Spleen (tissue), 11 donors: ENCODE measurements around the gene DTL. TPM values are rescaled to one million over a fixed set of nuclear protein-coding genes. Genes with fewer than 3 reads are reported as not detected.
"Not testable (repeated sequence)": the region's sequence is repeated elsewhere in the genome, so short reads cannot be mapped to it uniquely, and the experiment has no call there.

Source experiments
- DNase-seq: peaks from one replicate; pipeline ENCODE4 v3.0.0-alpha.2; 2020
- H3K27ac ChIP-seq, 8 donors: fragments of 200-600 bp; sonication (generic) in 7 of 8; 1 replicate in 4 of 8; 2 replicates in 4 of 8; pipeline versions ENCODE4 v1.5.0 to v1.8.0; 2016 to 2021; ENCODE audit warnings: inconsistent platforms in 4 of 8, mild to moderate bottlenecking in 4 of 8, moderate library complexity in 1 of 8
- H3K27me3 ChIP-seq, 7 donors: fragments of 200-600 bp; sonication (generic) in 6 of 7; replicated peaks in 1 of 7; 1 replicate in 4 of 7; 2 replicates in 3 of 7; pipeline versions ENCODE4 v1.5.0 to v1.8.0; 2016 to 2021; ENCODE audit warnings: inconsistent platforms in 3 of 7, mild to moderate bottlenecking in 1 of 7
- H3K36me3 ChIP-seq, 6 donors: fragments of 200-600 bp; sonication (generic) in 5 of 6; 1 replicate in 4 of 6; 2 replicates in 2 of 6; pipeline versions ENCODE4 v1.5.0 to v1.8.0; 2016 to 2021; ENCODE audit warnings: inconsistent platforms in 2 of 6
- H3K4me1 ChIP-seq, 6 donors: fragments of 200-600 bp; sonication (generic) in 5 of 6; 1 replicate in 3 of 6; 2 replicates in 3 of 6; pipeline versions ENCODE4 v1.5.0 to v1.8.0; 2016 to 2021; ENCODE audit warnings: inconsistent platforms in 3 of 6
- H3K4me3 ChIP-seq, 8 donors: fragments of 200-600 bp; sonication (generic) in 7 of 8; 1 replicate in 4 of 8; 2 replicates in 4 of 8; pipeline versions ENCODE4 v1.5.0 to v1.8.0; 2016 to 2021; ENCODE audit warnings: inconsistent platforms in 4 of 8, mild to moderate bottlenecking in 4 of 8, moderate library complexity in 2 of 8
- H3K9me3 ChIP-seq, 8 donors: fragments of 200-600 bp; sonication (generic) in 7 of 8; 1 replicate in 4 of 8; 2 replicates in 4 of 8; pipeline versions ENCODE4 v1.5.0 to v1.8.0; 2016 to 2021; ENCODE audit warnings: inconsistent platforms in 4 of 8
- POLR2A ChIP-seq, 3 donors: fragments of 450-650 bp; IDR thresholded peaks; one replicate each; pipeline ENCODE4 v1.5.1; 2017; ENCODE audit warnings: antibody characterized with exemption in 3 of 3, mild to moderate bottlenecking in 1 of 3
- POLR2AphosphoS5 ChIP-seq, 3 donors: sonication (generic); formaldehyde crosslinking; IDR thresholded peaks; one replicate each; pipeline ENCODE4 v1.5.1; 2017; ENCODE audit warnings: antibody characterized with exemption in 3 of 3
- WGBS, 5 donors: extraction: QIAGEN DNeasy Blood & Tissue Kit in 3 of 5; methylation state at CpG; one replicate each; pipeline versions ENCODE4 v1.1.5 to v1.1.7; 2013 to 2018; 5-methylcytosine and 5-hydroxymethylcytosine counted together
- intact Hi-C: fragments of 100-400 bp; cut with DNase I; formaldehyde crosslinking; loops from one replicate; pipeline ENCODE4 v1.15.0; 2023; ENCODE audit warnings: low total_unique reads
- polyA plus RNA-seq, 3 donors: library from polyadenylated mRNA; stranded (reverse); fragments of 200-250 nt; gene quantifications; one replicate each; pipeline ENCODE4 v1.2.1, GENCODE V29; 2013
- total RNA-seq, 7 donors: library from RNA; depleted of rRNA in 3 of 7; stranded (reverse); fragments of >200 nt in 3 of 7; fragmentation: NEBNext Ultra II Directional in 4 of 7; extraction: Animal tissue kit (Norgen Biotek cat#: 25700) in 4 of 7; gene quantifications; one replicate each; pipeline versions ENCODE4 v1.1.0 to v1.2.1, GENCODE V29; 2016 to 2021
- TF ChIP-seq, protein P1 (sequence below), 11 experiments: fragments of 200-600 bp in 7 of 11; fragments of 450-650 bp in 4 of 11; sonication (generic) in 4 of 11; IDR thresholded peaks in 8 of 11; conservative IDR thresholded peaks in 3 of 11; 1 replicate in 7 of 11; 2 replicates in 4 of 11; pipeline versions ENCODE4 v1.4.0 to v1.8.0; 2016 to 2021; ENCODE audit warnings: antibody characterized with exemption in 11 of 11, inconsistent platforms in 4 of 11, mild to moderate bottlenecking in 1 of 11
- donor health status: healthy with polysubstance abuse.
- donor health status: DM: no; HTN: no; CAD: no; lungs with moderate emphysema.
- donor health status: DM: no; HTN: no; CAD: no.
- donor health status: Bipolar disorder and iron deficiency.
- donor health status: healthy.
- donor health status: DM: no; HTN: no; CAD: no.
- donor health status: DM: yes; HTN: yes; CAD: no.

DTL gene
- total and polyA plus RNA-seq, 10 donors: 0.76 to 15.7 (median 9.2) TPM

DNA sequence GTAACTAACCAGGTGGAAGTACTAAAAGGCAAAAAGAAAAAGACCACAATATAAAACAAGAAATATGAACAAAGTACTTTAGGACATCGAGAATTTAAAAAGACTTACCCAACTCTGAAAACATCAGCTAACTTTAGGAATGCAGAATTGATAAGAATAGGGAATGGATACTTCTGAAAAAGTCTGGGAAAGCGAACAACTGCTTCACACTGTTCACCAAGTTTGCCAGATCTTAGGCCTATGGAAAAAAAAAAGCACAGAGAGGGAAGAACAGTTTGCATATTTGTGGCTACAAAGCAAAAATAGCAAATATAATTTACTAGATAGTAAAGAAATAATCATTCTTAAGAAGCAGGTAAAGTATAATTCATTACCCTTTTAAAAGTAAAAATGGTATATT, 14.6 kb upstream of the DTL start:
- Histone ChIP-seq H3K9me3 (peaks cover 0 to 11% (median 7%) of the 10 kb centered on the region in 8 donors), H3K4me3 (no peak overlapping the region), H3K27ac (no peak overlapping the region), H3K4me1 (no peaks in the 10 kb centered on the region), H3K36me3 (peaks cover 0 to 32% (median 5%) of the 10 kb centered on the region in 6 donors), H3K27me3 (no peaks in the 10 kb centered on the region)
- no peak for DNase-seq
- TF ChIP-seq, protein P1, sequence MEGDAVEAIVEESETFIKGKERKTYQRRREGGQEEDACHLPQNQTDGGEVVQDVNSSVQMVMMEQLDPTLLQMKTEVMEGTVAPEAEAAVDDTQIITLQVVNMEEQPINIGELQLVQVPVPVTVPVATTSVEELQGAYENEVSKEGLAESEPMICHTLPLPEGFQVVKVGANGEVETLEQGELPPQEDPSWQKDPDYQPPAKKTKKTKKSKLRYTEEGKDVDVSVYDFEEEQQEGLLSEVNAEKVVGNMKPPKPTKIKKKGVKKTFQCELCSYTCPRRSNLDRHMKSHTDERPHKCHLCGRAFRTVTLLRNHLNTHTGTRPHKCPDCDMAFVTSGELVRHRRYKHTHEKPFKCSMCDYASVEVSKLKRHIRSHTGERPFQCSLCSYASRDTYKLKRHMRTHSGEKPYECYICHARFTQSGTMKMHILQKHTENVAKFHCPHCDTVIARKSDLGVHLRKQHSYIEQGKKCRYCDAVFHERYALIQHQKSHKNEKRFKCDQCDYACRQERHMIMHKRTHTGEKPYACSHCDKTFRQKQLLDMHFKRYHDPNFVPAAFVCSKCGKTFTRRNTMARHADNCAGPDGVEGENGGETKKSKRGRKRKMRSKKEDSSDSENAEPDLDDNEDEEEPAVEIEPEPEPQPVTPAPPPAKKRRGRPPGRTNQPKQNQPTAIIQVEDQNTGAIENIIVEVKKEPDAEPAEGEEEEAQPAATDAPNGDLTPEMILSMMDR (IDR thresholded peaks at IDR 0.05 in 8 of 11, conservative IDR thresholded peaks at IDR 0.05 in 3 of 11): no peak
- TF ChIP-seq POLR2A (IDR thresholded peaks at IDR 0.05) (no peak), POLR2AphosphoS5 (IDR thresholded peaks at IDR 0.05) (no peak)
- 94 to 99% (median 95%) methylated on average over 2 of the region's 2 CpGs for WGBS, 5 donors
- intact Hi-C loops: loop anchor here (10.0 kb wide), 1 partner anchor 316 kb away; no protein-coding TSS in a partner anchor

DNA sequence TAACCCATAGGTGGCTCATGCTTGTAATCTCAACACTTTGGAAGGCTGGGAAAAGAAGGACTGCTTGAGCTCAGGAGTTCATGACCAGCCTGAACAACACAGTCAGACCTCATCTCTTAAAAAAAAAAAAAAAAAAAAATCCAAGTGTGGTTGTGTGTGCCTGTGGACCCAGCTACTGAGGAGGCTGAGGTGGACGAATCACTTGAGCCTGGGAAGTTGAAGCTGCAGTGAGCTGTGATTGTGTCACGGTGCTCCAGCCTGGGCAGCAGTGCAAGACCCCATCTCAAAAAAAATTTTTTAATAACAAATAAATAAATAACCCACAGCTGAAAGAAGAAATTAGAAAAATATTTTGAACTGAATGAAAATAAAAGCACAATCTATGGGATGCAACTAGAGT, 14.0 kb upstream of the DTL start:
- DNase-seq: no peak
- peaks cover 0 to 28% (median 3%) of the 10 kb centered on the region in 6 donors for H3K36me3 ChIP-seq
- H3K9me3 ChIP-seq: peaks cover 0 to 11% (median 7%) of the 10 kb centered on the region in 8 donors
- H3K27me3 ChIP-seq: no peaks in the 10 kb centered on the region
- no peak overlapping the region for H3K4me3 ChIP-seq
- 80 to 96% (median 95%) methylated on average over 2 of the region's 2 CpGs for WGBS, 5 donors
- H3K4me1 ChIP-seq: no peaks in the 10 kb centered on the region
- no peak for TF ChIP-seq POLR2AphosphoS5 (IDR thresholded peaks at IDR 0.05)
- intact Hi-C loops: loop anchor here (10.0 kb wide), 1 partner anchor 317 kb away; no protein-coding TSS in a partner anchor
- H3K27ac ChIP-seq: no peak overlapping the region

DNA sequence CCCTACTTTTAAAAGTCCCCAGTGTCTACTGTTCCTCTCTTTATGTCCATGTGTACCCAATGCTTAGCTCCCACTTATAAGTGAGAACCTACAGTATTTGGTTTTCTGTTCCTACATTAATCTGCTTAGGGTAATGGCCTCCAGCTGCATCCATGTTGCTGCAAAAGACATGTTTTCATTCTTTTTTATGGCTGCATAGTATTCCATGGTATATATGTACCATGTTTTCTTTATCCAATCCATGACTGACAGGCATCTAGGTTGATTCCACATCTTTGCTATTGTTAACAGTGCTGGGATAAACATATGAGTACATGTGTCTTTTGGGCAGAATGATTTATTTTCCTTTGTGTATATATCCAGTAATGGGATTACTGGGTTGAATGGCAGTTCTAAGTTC, 12.6 kb upstream of the DTL start:
- Histone ChIP-seq H3K9me3 (peaks cover 0 to 11% (median 7%) of the 10 kb centered on the region in 8 donors), H3K36me3 (peaks cover 0 to 27% (median 0%) of the 10 kb centered on the region in 6 donors), H3K4me1 (peaks cover 0 to 11% (median 0%) of the 10 kb centered on the region in 6 donors)
- not testable (repeated sequence) for DNase-seq, H3K27ac ChIP-seq, H3K4me3 ChIP-seq, H3K27me3 ChIP-seq
- intact Hi-C loops: loop anchor here (10.0 kb wide), 1 partner anchor 318 kb away; no protein-coding TSS in a partner anchor

DNA sequence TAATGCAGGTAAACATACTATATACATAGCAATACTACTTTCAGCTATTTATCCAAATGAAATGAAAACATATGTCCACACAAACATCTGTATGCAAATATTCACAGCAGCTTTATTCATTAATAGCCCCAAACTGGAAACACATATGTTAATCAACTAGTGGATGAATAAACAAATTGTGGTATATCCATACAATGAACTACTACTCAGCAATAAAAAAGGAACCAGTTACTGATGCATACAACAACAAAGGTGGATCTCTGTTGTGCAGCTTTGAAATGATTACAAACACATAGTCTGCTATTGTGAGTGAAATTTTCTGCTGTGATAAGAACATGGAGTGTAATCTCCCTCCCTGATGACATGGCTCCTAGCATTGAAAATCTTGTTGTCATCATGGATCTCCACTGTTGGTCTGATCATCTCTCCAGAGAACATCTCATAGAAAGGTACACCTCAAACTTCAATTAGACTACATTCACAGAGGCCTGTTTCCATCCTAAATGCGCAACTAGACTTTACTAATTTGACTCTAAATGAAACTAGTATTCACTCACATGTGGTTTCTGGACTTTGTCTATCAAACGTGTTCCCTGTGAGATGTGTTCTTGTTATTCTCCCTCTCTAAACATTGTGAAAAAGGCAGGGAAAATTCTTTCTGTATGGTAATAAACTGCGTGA, 10.9 kb upstream of the DTL start:
- H3K27ac ChIP-seq: no peak overlapping the region
- H3K4me1 ChIP-seq: peaks cover 0 to 18% (median 0%) of the 10 kb centered on the region in 6 donors
- intact Hi-C loops: loop anchor here (10.0 kb wide), 1 partner anchor 320 kb away; no protein-coding TSS in a partner anchor
- H3K36me3 ChIP-seq: peaks cover 0 to 27% (median 0%) of the 10 kb centered on the region in 6 donors
- DNase-seq: no peak
- no peak overlapping the region for H3K4me3 ChIP-seq
- no peaks in the 10 kb centered on the region for H3K27me3 ChIP-seq
- WGBS, 5 donors: 89 to 93% (median 89%) methylated on average over 3 of the region's 3 CpGs
- peaks cover 0 to 11% (median 7%) of the 10 kb centered on the region in 8 donors for H3K9me3 ChIP-seq
- TF ChIP-seq POLR2AphosphoS5 (IDR thresholded peaks at IDR 0.05): no peak
- TF ChIP-seq, protein P1 (IDR thresholded peaks at IDR 0.05 in 8 of 11, conservative IDR thresholded peaks at IDR 0.05 in 3 of 11): no peak
- no peak for TF ChIP-seq POLR2A (IDR thresholded peaks at IDR 0.05)

DNA sequence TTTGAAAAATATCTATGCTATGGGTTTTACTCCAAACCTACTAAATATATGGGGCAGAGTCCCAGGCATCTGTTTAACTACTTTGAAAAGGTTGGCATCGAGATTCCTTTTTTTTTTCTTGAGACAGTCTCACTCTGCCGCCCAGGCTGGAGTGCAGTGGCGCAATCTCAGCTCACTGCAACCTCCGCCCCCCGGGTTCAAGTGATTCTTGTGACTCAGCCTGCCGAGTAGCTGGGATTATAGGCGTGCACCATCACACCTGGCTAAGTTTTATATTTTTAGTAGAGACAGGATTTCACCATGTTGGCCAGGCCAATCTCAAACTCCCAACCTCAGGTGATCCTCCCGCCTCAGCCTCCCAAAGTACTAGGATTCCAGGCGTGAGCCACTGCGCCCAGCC, 7.8 kb upstream of the DTL start:
- 77 to 93% (median 86%) methylated on average over 10 of the region's 10 CpGs for WGBS, 5 donors
- Histone ChIP-seq H3K36me3 (peaks cover 0 to 15% (median 0%) of the 10 kb centered on the region in 6 donors), H3K4me1 (peaks cover 0 to 49% (median 18%) of the 10 kb centered on the region in 6 donors), H3K9me3 (peaks cover 0 to 11% (median 7%) of the 10 kb centered on the region in 8 donors)
- not testable (repeated sequence) for H3K27ac ChIP-seq, H3K27me3 ChIP-seq, DNase-seq, H3K4me3 ChIP-seq
- intact Hi-C loops: loop anchor here (10.0 kb wide), 1 partner anchor 323 kb away; no protein-coding TSS in a partner anchor
